Transverse colon (tissue), 4 donors: ENCODE measurements around the gene HBE1.

Experiments
- EP300 ChIP-seq: sonication (generic); formaldehyde crosslinking; IDR thresholded peaks from one replicate; pipeline ENCODE4 v1.6.1; 2017; ENCODE audit warnings: antibody characterized with exemption, low read depth
- POLR2A ChIP-seq: fragments of 450-650 bp; IDR thresholded peaks from one replicate; pipeline ENCODE4 v1.6.1; 2016; ENCODE audit warnings: antibody characterized with exemption, mild to moderate bottlenecking, moderate library complexity
- POLR2AphosphoS5 ChIP-seq, 3 donors: sonication (generic); formaldehyde crosslinking; IDR thresholded peaks; one replicate each; pipeline ENCODE4 v1.6.1; 2016; ENCODE audit warnings: antibody characterized with exemption in 3 of 3
- TF ChIP-seq, protein P1 (sequence below), 5 experiments: fragments of 200-600 bp in 3 of 5; fragments of 450-650 bp in 2 of 5; sonication (generic) in 3 of 5; IDR thresholded peaks; 1 replicate in 2 of 5; 2 replicates in 3 of 5; pipeline ENCODE4 v1.5.1; 2016 to 2017; ENCODE audit warnings: antibody characterized with exemption in 5 of 5, inconsistent platforms in 3 of 5, mild to moderate bottlenecking in 2 of 5, moderate library complexity in 1 of 5

DNA sequence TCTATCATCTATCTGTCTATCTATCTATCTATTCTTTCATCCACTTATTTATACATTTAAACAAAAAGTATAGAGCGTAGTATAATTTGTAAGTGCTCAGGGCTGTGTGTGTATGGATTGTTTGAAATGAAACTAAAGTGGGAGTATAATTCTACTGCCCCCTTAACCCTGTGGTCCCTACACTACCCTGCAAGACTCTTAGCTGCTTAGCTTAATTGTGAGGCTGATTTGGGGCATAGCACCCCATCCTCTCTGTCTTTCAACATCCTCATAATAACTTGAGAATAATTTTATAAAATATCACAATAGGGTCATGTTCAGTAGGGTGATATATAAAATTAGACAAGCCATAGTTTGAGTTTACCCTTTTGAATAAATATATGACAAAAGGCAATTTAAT is 20.4 kb upstream of the HBE1 start:
- TF ChIP-seq, protein P1, sequence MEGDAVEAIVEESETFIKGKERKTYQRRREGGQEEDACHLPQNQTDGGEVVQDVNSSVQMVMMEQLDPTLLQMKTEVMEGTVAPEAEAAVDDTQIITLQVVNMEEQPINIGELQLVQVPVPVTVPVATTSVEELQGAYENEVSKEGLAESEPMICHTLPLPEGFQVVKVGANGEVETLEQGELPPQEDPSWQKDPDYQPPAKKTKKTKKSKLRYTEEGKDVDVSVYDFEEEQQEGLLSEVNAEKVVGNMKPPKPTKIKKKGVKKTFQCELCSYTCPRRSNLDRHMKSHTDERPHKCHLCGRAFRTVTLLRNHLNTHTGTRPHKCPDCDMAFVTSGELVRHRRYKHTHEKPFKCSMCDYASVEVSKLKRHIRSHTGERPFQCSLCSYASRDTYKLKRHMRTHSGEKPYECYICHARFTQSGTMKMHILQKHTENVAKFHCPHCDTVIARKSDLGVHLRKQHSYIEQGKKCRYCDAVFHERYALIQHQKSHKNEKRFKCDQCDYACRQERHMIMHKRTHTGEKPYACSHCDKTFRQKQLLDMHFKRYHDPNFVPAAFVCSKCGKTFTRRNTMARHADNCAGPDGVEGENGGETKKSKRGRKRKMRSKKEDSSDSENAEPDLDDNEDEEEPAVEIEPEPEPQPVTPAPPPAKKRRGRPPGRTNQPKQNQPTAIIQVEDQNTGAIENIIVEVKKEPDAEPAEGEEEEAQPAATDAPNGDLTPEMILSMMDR (IDR thresholded peaks at IDR 0.05): no peak
- TF ChIP-seq POLR2A (no peak), POLR2AphosphoS5 (IDR thresholded peaks at IDR 0.05) (no peak), EP300 (no peak)
